GM03348 (cell line): ENCODE results near the gene MACROH2A1.
"Not testable (repeated sequence)": the region's sequence is repeated elsewhere in the genome, so short reads cannot be mapped to it uniquely, and the experiment has no call there.

ENCODE experiments used
- DNase-seq: peaks from one replicate; pipeline ENCODE4 v3.0.0; 2012; ENCODE audit warnings: low spot score

MACROH2A1 gene

GRCh38 chr5:135376961-135377624, 21.9 kb downstream of the MACROH2A1 start:
- no peak for DNase-seq

DNA sequence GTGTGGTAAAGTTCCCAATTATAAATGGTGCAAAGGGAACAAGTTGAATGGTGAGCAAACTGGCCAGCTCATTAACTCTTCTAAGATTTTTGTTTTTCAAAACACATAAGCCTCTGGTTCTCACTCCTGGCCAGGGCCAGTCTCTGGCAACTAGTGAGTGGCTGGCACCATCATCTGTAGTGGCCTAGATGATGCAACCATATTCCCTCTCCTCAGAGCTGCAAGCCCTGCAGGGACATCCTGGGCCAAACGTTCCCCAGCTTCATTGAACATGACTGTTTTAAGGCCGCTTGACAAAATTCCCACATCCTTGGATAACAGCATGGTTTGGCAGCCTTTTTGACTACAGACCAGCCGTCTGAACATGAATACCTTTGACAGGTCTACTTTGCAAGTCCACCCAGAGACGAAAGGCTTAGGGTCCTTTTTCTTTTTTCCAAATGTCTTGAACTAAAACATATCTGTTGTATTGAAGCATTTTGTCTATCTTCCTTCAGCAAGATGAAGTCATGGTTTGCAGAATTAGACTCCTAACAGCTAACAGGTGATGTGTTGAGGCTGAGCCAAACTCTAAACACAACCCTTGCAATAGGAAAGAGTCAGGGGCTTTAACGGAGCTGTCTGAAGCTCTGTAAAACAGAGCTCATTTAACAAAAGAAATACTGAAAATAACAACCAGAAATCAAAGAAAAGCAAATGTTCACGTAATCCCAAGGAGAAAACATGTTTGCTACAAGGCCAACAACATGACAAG, 23.8 kb downstream of the MACROH2A1 start:
- no peak for DNase-seq

DNA sequence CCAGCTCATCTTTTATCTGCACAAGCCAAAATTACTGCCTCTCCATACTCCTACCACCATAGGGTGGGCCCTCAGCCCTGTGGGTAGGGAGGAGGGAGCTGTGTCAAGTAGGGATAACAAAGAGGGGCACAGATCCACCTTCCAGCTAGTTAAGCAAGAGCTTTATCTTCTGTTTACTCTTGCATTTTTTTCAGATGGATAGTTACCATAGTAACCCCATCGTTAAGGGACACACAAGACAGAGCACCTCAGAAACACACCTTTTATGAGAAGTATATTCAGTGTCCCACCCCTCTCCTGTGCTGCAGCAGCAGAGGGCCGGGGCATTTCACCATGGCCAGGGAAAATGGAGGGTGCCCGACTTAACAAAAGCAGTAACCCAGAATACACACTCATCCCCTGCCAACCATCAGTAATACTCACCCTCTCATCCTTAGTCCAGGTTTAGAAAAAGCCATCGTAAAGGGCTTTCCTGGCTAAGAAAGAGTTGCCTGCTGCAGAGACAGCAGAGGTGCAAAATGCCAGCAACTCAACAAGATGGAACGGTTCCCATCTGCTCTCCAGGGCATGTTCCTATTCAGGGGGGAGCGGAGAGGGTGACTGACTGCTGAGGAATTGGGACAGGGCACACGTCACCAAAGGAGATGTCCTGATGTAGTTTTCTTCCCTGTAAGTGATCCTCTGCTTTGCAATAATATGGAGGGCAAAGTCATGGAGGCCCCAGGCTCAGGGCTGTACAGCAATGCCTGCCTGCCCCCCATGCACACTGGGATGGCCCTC, 25.1 kb downstream of the MACROH2A1 start:
- DNase-seq = no peak

- DNase-seq = no peak
Measured at GRCh38 chr5:135372654-135373381, 26.2 kb downstream of the MACROH2A1 start.

DNA sequence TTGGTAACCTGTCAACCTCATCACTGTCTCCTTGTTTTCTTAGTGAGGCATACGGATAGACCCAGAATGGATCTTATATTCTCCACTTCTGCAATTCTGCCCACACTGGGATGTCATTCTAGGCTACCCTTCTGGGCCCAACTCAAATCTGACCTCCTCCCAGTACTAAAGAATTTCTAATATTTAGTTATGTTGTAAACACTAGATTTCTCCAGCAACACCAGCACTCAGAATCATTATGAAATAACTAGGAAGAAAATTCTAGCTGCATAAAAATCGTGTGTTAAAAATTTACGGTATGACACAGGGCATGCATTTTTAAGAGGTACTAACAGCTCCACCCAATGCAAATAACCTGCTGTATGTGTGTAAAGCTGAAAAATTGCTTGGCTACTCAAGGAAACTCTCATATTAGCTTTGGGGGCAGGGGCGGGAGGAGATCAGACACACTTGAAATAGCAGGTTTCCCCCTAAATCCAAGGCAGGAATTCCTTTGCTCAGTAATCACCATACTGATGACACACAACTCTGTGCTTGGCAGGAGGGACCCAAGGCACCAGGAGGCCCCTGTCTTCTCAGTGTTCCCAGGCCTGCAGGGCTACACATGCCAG, 27.3 kb downstream of the MACROH2A1 start:
- peak; percentile 50 for DNase-seq

DNA sequence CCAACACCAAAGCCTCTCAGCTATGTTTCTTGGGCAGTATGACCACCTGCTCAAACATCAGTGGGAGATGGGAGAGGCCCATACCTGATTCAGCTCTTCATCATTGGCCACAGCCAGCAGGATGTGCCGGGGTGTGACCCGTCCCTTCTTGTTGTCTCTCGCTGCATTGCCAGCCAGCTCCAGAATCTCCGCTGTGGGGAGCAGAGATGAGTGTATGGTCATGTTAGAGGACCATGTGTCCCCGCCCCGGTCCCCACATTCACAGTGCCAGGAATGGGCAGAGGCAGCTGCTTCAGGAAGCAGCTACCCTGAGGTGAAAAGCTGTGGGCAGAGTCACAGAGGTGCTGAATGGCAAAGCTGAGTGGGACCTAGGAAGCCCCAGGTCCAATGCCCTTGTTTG, 29.1 kb downstream of the MACROH2A1 start:
- no peak for DNase-seq

GRCh38 chr5:135367554-135367953, 31.5 kb downstream of the MACROH2A1 start:
- no peak for DNase-seq

- DNase-seq = no peak
Measured at GRCh38 chr5:135367076-135367475, 32.0 kb downstream of the MACROH2A1 start.

- DNase-seq = no peak
Measured at GRCh38 chr5:135365281-135365680, 33.8 kb downstream of the MACROH2A1 start.

DNA sequence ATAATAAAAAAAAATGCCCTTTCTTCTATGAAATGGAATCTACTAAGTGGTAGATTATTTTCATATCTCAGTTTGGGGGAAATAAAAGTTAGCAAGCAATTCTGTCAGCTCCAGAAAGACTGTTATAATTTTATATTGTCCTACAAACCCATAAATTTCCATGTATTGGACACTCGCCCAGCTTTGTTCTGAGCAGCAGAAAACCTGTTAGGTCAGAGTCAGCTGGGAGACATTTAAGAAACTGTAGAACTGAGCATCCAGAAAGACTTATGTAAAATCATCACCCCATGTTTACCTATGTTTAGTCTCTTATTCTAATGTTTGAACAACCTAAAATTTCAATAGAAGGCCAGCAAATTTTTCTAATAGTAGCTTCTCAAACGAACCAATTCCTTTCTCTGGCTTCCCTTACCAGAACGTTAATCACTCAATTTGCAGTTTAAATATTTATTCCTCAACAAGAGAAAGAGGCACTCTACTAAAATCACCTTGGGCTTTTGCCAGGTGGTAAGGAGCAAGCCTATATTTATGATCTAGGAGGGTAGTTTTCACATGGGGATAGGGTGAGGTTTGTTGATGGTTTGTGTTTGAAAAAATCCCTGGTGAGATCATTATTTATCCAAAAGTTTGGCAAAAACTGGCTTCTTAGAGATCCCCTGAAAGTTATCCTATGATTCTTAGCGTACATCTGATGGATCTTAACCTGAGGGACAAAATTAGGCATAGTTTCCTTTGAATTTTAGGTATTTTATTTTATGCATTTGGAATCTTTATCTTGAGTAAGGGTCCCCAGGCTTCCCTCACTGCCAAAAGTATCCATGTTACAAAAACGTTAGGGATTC, 34.4 kb downstream of the MACROH2A1 start:
- no peak for DNase-seq

GRCh38 chr5:135363342-135363741, 35.7 kb downstream of the MACROH2A1 start:
- not testable (repeated sequence) for DNase-seq

GRCh38 chr5:135362102-135362501, 36.9 kb downstream of the MACROH2A1 start:
- DNase-seq = no peak

DNA sequence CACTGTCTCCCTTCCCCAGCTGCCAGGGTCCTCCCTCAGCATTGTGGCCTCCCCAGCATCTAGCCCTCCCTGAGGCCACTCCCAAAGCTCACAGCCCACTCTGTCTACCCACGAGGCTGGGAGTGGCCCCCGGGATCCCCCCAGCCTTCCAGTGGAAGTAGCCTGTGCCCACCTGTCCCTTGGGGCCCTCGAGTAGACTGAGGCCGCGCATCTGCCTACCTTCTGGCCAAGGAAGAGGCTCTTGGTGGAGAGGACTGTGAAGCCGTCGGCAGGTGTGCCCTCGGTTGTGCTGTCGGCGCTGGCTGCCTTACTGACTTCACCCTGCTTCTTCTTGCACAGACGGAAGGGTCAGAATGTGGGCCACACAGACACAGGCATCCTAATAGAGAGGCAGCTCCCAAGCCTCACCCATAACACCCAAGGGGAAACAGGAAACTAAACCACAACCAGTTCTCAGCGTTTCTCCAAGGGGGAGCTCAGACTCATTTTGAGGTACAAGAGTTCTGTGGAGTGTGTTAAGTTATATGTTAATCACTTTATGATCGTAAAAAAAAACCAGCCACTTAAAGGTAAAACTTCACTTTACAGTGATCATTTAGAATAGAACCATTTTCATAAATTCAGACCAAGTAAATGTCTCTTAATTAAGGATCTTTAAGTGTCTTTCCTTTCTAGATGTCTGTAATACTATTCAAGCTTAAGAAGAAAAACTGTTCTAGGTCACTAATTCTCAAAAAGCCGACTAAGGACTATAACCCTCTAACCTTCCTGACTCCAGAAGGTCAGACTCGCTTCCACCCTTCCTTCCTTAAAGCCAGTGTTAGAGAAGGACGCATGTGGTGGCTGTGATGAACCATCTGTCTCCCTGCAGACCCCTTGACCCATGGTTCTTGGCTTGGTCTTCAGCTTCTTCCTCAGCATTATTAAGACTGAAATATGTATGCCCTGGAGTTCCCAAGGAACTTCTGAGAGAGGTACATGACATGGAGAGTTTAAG, 38.5 kb downstream of the MACROH2A1 start:
- no peak for DNase-seq

DNA sequence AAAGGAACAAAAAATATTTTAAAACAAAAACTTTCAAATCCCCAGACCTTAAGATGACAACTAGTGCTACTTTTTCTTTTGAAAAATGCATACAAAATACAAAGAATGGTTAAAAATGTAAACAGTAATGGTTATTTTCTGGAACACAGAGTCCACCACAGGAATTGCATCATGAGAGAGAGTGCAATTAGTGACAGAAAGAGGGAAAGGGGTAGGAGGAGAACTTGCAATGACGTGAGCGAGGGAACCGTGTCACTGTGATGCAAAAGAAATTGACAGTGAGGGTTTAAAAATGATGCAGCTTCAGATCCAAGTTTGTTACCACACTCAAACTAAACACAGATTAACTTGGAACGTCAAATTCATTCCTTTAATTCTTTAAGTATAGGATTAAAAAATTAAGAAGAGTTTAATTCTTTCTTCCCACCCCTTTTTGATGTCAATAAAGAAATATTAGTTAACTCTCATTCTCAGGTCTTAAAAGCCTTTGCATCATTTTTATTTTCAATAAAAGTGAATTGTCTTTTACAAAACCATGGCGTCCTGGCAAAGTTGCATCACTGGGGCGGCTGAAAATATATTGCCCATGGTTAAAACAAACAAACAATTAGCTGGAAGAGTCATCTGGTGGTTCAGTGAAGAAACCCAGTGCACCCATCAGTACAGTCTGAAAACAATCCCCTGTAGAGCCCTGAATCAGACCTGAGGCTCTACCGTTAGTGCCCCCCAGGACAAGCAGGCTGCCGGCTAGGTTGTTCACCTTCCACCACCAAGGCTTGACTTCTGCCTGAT, 39.5 kb downstream of the MACROH2A1 start:
- no peak for DNase-seq

DNA sequence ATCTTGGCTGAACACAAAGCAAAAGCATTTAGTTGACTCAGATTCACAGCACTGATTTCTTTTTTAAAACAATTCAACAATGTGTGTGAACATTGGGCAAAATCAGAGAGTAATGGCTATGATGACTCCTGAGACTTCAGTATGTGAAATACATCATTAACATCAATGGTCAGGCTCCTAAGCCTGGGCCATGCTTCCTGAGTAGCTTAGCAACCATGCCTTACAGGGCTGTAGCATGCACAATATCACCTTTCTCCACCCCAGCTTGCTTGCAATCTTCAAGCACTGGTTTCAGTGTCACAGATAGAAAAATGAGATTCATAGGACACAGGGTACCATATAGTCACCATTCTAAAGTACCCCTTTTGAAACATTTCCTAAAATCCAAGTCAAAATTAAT, 41.3 kb downstream of the MACROH2A1 start:
- DNase-seq = no peak

- DNase-seq = peak; percentile 90
Measured at GRCh38 chr5:135356522-135357318, 42.3 kb downstream of the MACROH2A1 start.

GRCh38 chr5:135355169-135355568, 43.9 kb downstream of the MACROH2A1 start:
- DNase-seq = peak; percentile 59
